Suprapubic skin (tissue), 4 donors: ENCODE measurements around the gene ATG16L2.

Experiments
- CTCF ChIP-seq, 2 donors: fragments of 200-600 bp in 1 of 2; fragments of 450-650 bp in 1 of 2; sonication (generic) in 1 of 2; IDR thresholded peaks; one replicate each; pipeline ENCODE4 v1.5.1; 2016 to 2019; ENCODE audit warnings: antibody characterized with exemption in 2 of 2, mild to moderate bottlenecking in 1 of 2, moderate library complexity in 1 of 2
- POLR2A ChIP-seq, 2 donors: fragments of 450-650 bp; IDR thresholded peaks; one replicate each; pipeline ENCODE4 v1.6.1; 2017; ENCODE audit warnings: antibody characterized with exemption in 2 of 2, mild to moderate bottlenecking in 2 of 2, moderate library complexity in 2 of 2
- POLR2AphosphoS5 ChIP-seq, 3 donors: sonication (generic); formaldehyde crosslinking; IDR thresholded peaks; one replicate each; pipeline ENCODE4 v1.6.1; 2017; ENCODE audit warnings: antibody characterized with exemption in 3 of 3

- no peak for TF ChIP-seq CTCF (IDR thresholded peaks at IDR 0.05)
- TF ChIP-seq POLR2A (IDR thresholded peaks at IDR 0.05) = no peak
- TF ChIP-seq POLR2AphosphoS5 (IDR thresholded peaks at IDR 0.05) = no peak
Observed at GRCh38 chr11:72792437-72793021, 21.7 kb upstream of the ATG16L2 start.
